ENCODE data around the gene HDAC9. TPM values are rescaled to one million over a fixed set of nuclear protein-coding genes. Genes with fewer than 3 reads are reported as not detected.

The HDAC9 gene
- total RNA-seq, 2 donors from 2014 or later, result 1.5 to 4.0 TPM

DNA sequence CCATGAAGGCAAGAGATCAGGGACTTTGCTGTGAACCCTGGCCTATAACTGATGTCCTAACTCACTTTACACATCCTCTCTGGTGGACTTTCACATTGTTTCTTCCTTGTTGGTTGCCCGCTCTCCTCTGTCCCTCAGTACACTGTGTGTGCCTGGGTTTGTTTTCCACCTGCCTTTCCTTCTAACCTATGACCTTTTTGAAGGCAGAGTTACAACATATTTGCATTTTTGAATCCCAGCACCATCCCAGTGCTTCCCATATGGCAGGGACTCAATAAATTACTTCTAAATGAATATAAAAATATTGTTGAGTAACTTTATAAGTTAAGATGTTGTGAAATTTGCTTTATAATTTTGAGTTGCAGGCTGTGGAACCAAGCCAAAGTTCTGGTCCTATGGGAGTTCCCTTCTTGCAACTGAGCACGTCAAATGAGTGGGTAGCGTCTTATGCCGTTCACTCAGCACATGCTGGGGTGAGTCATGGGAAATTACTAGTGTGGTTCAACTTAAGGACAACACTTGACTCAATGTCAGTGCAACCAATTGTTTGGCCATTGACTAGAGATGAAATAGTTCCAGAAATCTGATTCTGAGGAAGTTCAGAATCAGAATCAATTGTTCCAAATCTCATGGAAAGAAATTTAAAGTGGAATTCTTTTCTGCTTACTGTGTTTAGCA is 370.9 kb downstream of the HDAC9 start:
- Histone ChIP-seq H3K9me3 (ENCODE audit: control insufficient read depth, low read length) (no peaks in the 10 kb centered on the region), H3K4me3 (ENCODE audit: low read length) (no peak overlapping the region), H3K27ac (ENCODE audit: low read depth, low read length) (no peak overlapping the region), H3K27me3 (ENCODE audit: control insufficient read depth, insufficient read depth, low read length, poor library complexity, severe bottlenecking) (no peaks in the 10 kb centered on the region), H3K4me1 (ENCODE audit: control insufficient read depth, insufficient read depth, low read length) (no peaks in the 10 kb centered on the region), H3K36me3 (ENCODE audit: control insufficient read depth, insufficient read depth, low read length) (no peaks in the 10 kb centered on the region), H3K9ac (ENCODE audit: extremely low read depth, low read length, poor library complexity, severe bottlenecking) (no peak overlapping the region)
- Mint-ChIP-seq H3K36me3 (ENCODE audit: low read depth) (no peaks in the 10 kb centered on the region), H3K4me1 (no peaks in the 10 kb centered on the region), H3K27ac (no peak overlapping the region), H3K27me3 (ENCODE audit: insufficient read depth) (no peaks in the 10 kb centered on the region), H3K9me3 (no peaks in the 10 kb centered on the region), H3K4me3 (no peak overlapping the region)
- no peak for DNase-seq
- WGBS, 2 experiments (ENCODE audit: insufficient coverage in 1 of 2, insufficient read length in 1 of 2), result 90% methylated on average over 4 of the region's 4 CpGs
- TF ChIP-seq CTCF (conservative IDR thresholded peaks at IDR 0.05), result no peak

GRCh38 chr7:18872344-18872743 is 376.8 kb downstream of the HDAC9 start:
- 85 to 100% methylated on average over 1 to 2 of the region's 2 CpGs for WGBS, 2 experiments (ENCODE audit: insufficient coverage in 1 of 2, insufficient read length in 1 of 2)
- no peaks in the 10 kb centered on the region for H3K36me3 Mint-ChIP-seq (ENCODE audit: low read depth)
- H3K27me3 Mint-ChIP-seq (ENCODE audit: insufficient read depth), result no peaks in the 10 kb centered on the region
- no peak overlapping the region for H3K27ac ChIP-seq (ENCODE audit: low read depth, low read length)
- H3K9me3 Mint-ChIP-seq, result no peaks in the 10 kb centered on the region
- DNase-seq, result no peak
- H3K4me3 ChIP-seq (ENCODE audit: low read length), result no peak overlapping the region
- H3K4me1 ChIP-seq (ENCODE audit: control insufficient read depth, insufficient read depth, low read length), result no peaks in the 10 kb centered on the region
- no peak overlapping the region for H3K27ac Mint-ChIP-seq
- no peaks in the 10 kb centered on the region for H3K36me3 ChIP-seq (ENCODE audit: control insufficient read depth, insufficient read depth, low read length)
- no peaks in the 10 kb centered on the region for H3K4me1 Mint-ChIP-seq
- H3K9me3 ChIP-seq (ENCODE audit: control insufficient read depth, low read length), result no peaks in the 10 kb centered on the region
- TF ChIP-seq CTCF (conservative IDR thresholded peaks at IDR 0.05), result no peak
- H3K9ac ChIP-seq (ENCODE audit: extremely low read depth, low read length, poor library complexity, severe bottlenecking), result no peak overlapping the region
- H3K4me3 Mint-ChIP-seq, result no peak overlapping the region
- H3K27me3 ChIP-seq (ENCODE audit: control insufficient read depth, insufficient read depth, low read length, poor library complexity, severe bottlenecking), result no peaks in the 10 kb centered on the region

DNA sequence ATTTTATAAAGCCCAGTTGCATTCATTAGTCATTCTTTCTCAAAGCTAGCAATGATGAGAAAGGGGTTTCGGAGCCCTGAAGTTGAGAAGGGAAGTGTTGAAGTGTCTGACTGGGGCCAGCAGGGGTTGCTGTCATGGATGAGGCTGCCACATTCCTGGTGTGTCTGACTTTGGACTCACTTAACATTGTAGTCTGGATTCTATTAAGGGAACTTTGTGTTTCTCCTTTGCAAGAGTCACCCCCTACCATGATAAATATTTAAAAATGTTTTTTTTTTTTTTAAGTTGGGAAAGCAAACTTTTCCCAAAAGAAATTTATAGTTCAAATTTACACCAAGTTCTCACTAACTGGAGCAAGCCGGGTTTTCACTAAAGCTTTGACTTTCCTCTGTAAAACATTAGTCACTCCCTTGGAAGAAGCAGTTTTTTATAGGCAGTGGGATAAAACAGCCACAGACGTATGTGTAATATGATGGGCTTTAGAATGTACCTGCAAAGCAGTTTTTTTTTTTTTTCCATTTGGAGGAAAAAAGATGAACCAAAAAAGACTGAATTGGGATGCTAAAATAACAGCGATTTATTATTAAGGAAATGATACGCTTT is 378.3 kb downstream of the HDAC9 start:
- H3K4me3 Mint-ChIP-seq, result no peak overlapping the region
- Histone ChIP-seq H3K36me3 (ENCODE audit: control insufficient read depth, insufficient read depth, low read length) (no peaks in the 10 kb centered on the region), H3K27ac (ENCODE audit: low read depth, low read length) (no peak overlapping the region), H3K27me3 (ENCODE audit: control insufficient read depth, insufficient read depth, low read length, poor library complexity, severe bottlenecking) (no peaks in the 10 kb centered on the region), H3K9me3 (ENCODE audit: control insufficient read depth, low read length) (no peaks in the 10 kb centered on the region), H3K9ac (ENCODE audit: extremely low read depth, low read length, poor library complexity, severe bottlenecking) (no peak overlapping the region), H3K4me3 (ENCODE audit: low read length) (no peak overlapping the region), H3K4me1 (ENCODE audit: control insufficient read depth, insufficient read depth, low read length) (no peaks in the 10 kb centered on the region)
- TF ChIP-seq CTCF (conservative IDR thresholded peaks at IDR 0.05), result peak; percentile 82
- peak; percentile 79 for DNase-seq
- peaks cover 5% of the 10 kb centered on the region for H3K9me3 Mint-ChIP-seq
- no peaks in the 10 kb centered on the region for H3K36me3 Mint-ChIP-seq (ENCODE audit: low read depth)
- no peak overlapping the region for H3K27ac Mint-ChIP-seq
- no peaks in the 10 kb centered on the region for H3K4me1 Mint-ChIP-seq
- no peaks in the 10 kb centered on the region for H3K27me3 Mint-ChIP-seq (ENCODE audit: insufficient read depth)
- 87 to 89% methylated on average over 3 to 5 of the region's 5 CpGs for WGBS, 2 experiments (ENCODE audit: insufficient coverage in 1 of 2, insufficient read length in 1 of 2)
